Panc1 (cell line): ENCODE results near the gene SULT4A1.

Source experiments
- CTCF ChIP-seq: fragments of 450-650 bp; IDR thresholded peaks from 2 replicates; pipeline ENCODE4 v1.5.1; 2017; ENCODE audit warnings: mild to moderate bottlenecking
- REST ChIP-seq, 2 experiments: IDR thresholded peaks; 2 replicates each; pipeline ENCODE4 v1.6.1; 2011 to 2012; ENCODE audit warnings: low read depth in 2 of 2, control low read depth in 1 of 2, low read length in 1 of 2, mild to moderate bottlenecking in 1 of 2, moderate library complexity in 1 of 2; ENCODE audit not compliant: insufficient read depth in 1 of 2
- SIN3A ChIP-seq: IDR thresholded peaks from 2 replicates; pipeline ENCODE4 v1.6.1; 2012; ENCODE audit warnings: low read depth, mild to moderate bottlenecking, low read length, moderate library complexity, borderline replicate concordance; ENCODE audit not compliant: insufficient read depth

- TF ChIP-seq CTCF = no peak
- TF ChIP-seq SIN3A = no peak
- no peak for TF ChIP-seq REST (IDR thresholded peaks at IDR 0.05; ENCODE audit: insufficient read depth in 1 of 2, low read depth in 2 of 2, low read length in 1 of 2)
Observed at GRCh38 chr22:43824724-43825420, 37.4 kb downstream of the SULT4A1 start.
